Measurements from ENCODE around the gene CENPH. TPM values are rescaled to one million over a fixed set of nuclear protein-coding genes. Genes with fewer than 3 reads are reported as not detected.
A peak's percentile ranks its signal among the peaks of the same experiment; 100 is the strongest.
"Not testable (repeated sequence)": the region's sequence is repeated elsewhere in the genome, so short reads cannot be mapped to it uniquely, and the experiment has no call there.

CENPH gene
- total RNA-seq, 1 donor from 2014 or later = 32.3 TPM

- DNase-seq (ENCODE audit: low spot score) = no peak
- Mint-ChIP-seq H3K36me3 (ENCODE audit: low read depth) (peaks cover 35% of the 10 kb centered on the region), H3K27ac (peak overlapping the region; percentile 83), H3K4me3 (peak overlapping the region; percentile 90), H3K27me3 (ENCODE audit: insufficient read depth) (no peaks in the 10 kb centered on the region), H3K4me1 (ENCODE audit: low read depth) (peaks cover 49% of the 10 kb centered on the region), H3K9me3 (no peaks in the 10 kb centered on the region)
- intact Hi-C loops (cut with micrococcal nuclease) = loop anchor here (1.0 kb wide), 7 partner anchors 7 to 201 kb away; partner anchors contain the start of genes AK6, CDK7, CENPH and RAD17
Observed at GRCh38 chr5:69167929-69168328, 21.5 kb upstream of the CENPH start.

GRCh38 chr5:69170495-69170894, 18.9 kb upstream of the CENPH start:
- Mint-ChIP-seq H3K9me3 (no peaks in the 10 kb centered on the region), H3K27me3 (ENCODE audit: insufficient read depth) (no peaks in the 10 kb centered on the region), H3K36me3 (ENCODE audit: low read depth) (peaks cover 57% of the 10 kb centered on the region), H3K27ac (no peak overlapping the region), H3K4me3 (no peak overlapping the region), H3K4me1 (ENCODE audit: low read depth) (peaks cover 54% of the 10 kb centered on the region)
- intact Hi-C loops (cut with micrococcal nuclease) = no loop called here
- DNase-seq (ENCODE audit: low spot score) = no peak

GRCh38 chr5:69170969-69171368, 18.4 kb upstream of the CENPH start:
- no peak for DNase-seq (ENCODE audit: low spot score)
- intact Hi-C loops (cut with micrococcal nuclease) = no loop called here
- Mint-ChIP-seq H3K9me3 (no peaks in the 10 kb centered on the region), H3K27me3 (ENCODE audit: insufficient read depth) (no peaks in the 10 kb centered on the region), H3K27ac (no peak overlapping the region), H3K36me3 (ENCODE audit: low read depth) (peaks cover 58% of the 10 kb centered on the region), H3K4me1 (ENCODE audit: low read depth) (peaks cover 54% of the 10 kb centered on the region), H3K4me3 (no peak overlapping the region)

- DNase-seq (ENCODE audit: low spot score); H3K4me1 Mint-ChIP-seq (ENCODE audit: low read depth); H3K4me3 Mint-ChIP-seq; intact Hi-C loops (cut with micrococcal nuclease); H3K9me3 Mint-ChIP-seq; H3K27ac Mint-ChIP-seq; H3K27me3 Mint-ChIP-seq (ENCODE audit: insufficient read depth); H3K36me3 Mint-ChIP-seq (ENCODE audit: low read depth): not testable (repeated sequence)
Observed at GRCh38 chr5:69181659-69182293, 7.6 kb upstream of the CENPH start.

GRCh38 chr5:69184621-69185020, 4.8 kb upstream of the CENPH start:
- DNase-seq (ENCODE audit: low spot score) = no peak
- intact Hi-C loops (cut with micrococcal nuclease) = no loop called here

GRCh38 chr5:69187342-69187741, 2.0 kb upstream of the CENPH start:
- no peak for DNase-seq (ENCODE audit: low spot score)
- Mint-ChIP-seq H3K36me3 (ENCODE audit: low read depth) (peaks cover 2% of the 10 kb centered on the region), H3K27ac (no peak overlapping the region), H3K9me3 (no peaks in the 10 kb centered on the region), H3K27me3 (ENCODE audit: insufficient read depth) (no peaks in the 10 kb centered on the region), H3K4me3 (peak overlapping the region; percentile 33), H3K4me1 (ENCODE audit: low read depth) (peaks cover 16% of the 10 kb centered on the region)
- intact Hi-C loops (cut with micrococcal nuclease) = no loop called here

More at GRCh38 chr5:69184621-69185020, 4.8 kb upstream of the CENPH start:
- Mint-ChIP-seq H3K4me3 (no peak overlapping the region), H3K4me1 (ENCODE audit: low read depth) (peaks cover 8% of the 10 kb centered on the region), H3K36me3 (ENCODE audit: low read depth) (no peaks in the 10 kb centered on the region), H3K27ac (no peak overlapping the region), H3K9me3 (no peaks in the 10 kb centered on the region), H3K27me3 (ENCODE audit: insufficient read depth) (no peaks in the 10 kb centered on the region)

- intact Hi-C loops (cut with micrococcal nuclease) = loop anchor here (1.0 kb wide), 6 partner anchors 21 to 181 kb away; partner anchors contain the start of genes AK6, CCDC125, CCNB1 and CDK7
- Mint-ChIP-seq H3K36me3 (ENCODE audit: low read depth) (peaks cover 2% of the 10 kb centered on the region), H3K27me3 (ENCODE audit: insufficient read depth) (no peaks in the 10 kb centered on the region), H3K4me1 (ENCODE audit: low read depth) (peaks cover 16% of the 10 kb centered on the region), H3K9me3 (no peaks in the 10 kb centered on the region), H3K4me3 (peak overlapping the region; percentile 94), H3K27ac (peak overlapping the region; percentile 98)
- no peak for DNase-seq (ENCODE audit: low spot score)
Observed at GRCh38 chr5:69188811-69189161, 597 bp upstream of the CENPH start.

- no peak for DNase-seq (ENCODE audit: low spot score)
- no peaks in the 10 kb centered on the region for H3K27me3 Mint-ChIP-seq (ENCODE audit: insufficient read depth)
- intact Hi-C loops (cut with micrococcal nuclease) = no loop called here
- H3K27ac Mint-ChIP-seq = no peak overlapping the region
- no peaks in the 10 kb centered on the region for H3K4me1 Mint-ChIP-seq (ENCODE audit: low read depth)
- no peak overlapping the region for H3K4me3 Mint-ChIP-seq
- peaks cover 19% of the 10 kb centered on the region for H3K36me3 Mint-ChIP-seq (ENCODE audit: low read depth)
- H3K9me3 Mint-ChIP-seq = no peaks in the 10 kb centered on the region
Observed at GRCh38 chr5:69202497-69202896, 13.1 kb downstream of the CENPH start.

GRCh38 chr5:69206528-69207190, 17.3 kb downstream of the CENPH start:
- Mint-ChIP-seq H3K9me3 (no peaks in the 10 kb centered on the region), H3K27me3 (ENCODE audit: insufficient read depth) (no peaks in the 10 kb centered on the region), H3K36me3 (ENCODE audit: low read depth) (peaks cover 9% of the 10 kb centered on the region), H3K4me1 (ENCODE audit: low read depth) (peaks cover 1% of the 10 kb centered on the region), H3K27ac (no peak overlapping the region), H3K4me3 (no peak overlapping the region)
- DNase-seq (ENCODE audit: low spot score) = no peak
- intact Hi-C loops (cut with micrococcal nuclease) = no loop called here

- Mint-ChIP-seq H3K9me3 (no peaks in the 10 kb centered on the region), H3K27ac (no peak overlapping the region), H3K4me1 (ENCODE audit: low read depth) (peaks cover 6% of the 10 kb centered on the region), H3K4me3 (no peak overlapping the region), H3K36me3 (ENCODE audit: low read depth) (peaks cover 4% of the 10 kb centered on the region), H3K27me3 (ENCODE audit: insufficient read depth) (no peaks in the 10 kb centered on the region)
- no peak for DNase-seq (ENCODE audit: low spot score)
- intact Hi-C loops (cut with micrococcal nuclease) = no loop called here
Observed at GRCh38 chr5:69209602-69210001, 20.2 kb downstream of the CENPH start.

GRCh38 chr5:69211200-69211599, 21.8 kb downstream of the CENPH start:
- Mint-ChIP-seq H3K4me3 (no peak overlapping the region), H3K4me1 (ENCODE audit: low read depth) (peaks cover 6% of the 10 kb centered on the region), H3K9me3 (no peaks in the 10 kb centered on the region), H3K36me3 (ENCODE audit: low read depth) (peaks cover 8% of the 10 kb centered on the region), H3K27me3 (ENCODE audit: insufficient read depth) (no peaks in the 10 kb centered on the region), H3K27ac (no peak overlapping the region)
- no peak for DNase-seq (ENCODE audit: low spot score)
- intact Hi-C loops (cut with micrococcal nuclease) = no loop called here

- intact Hi-C loops (cut with micrococcal nuclease) = no loop called here
- Mint-ChIP-seq H3K27me3 (ENCODE audit: insufficient read depth) (no peaks in the 10 kb centered on the region), H3K27ac (no peak overlapping the region), H3K36me3 (ENCODE audit: low read depth) (peaks cover 4% of the 10 kb centered on the region), H3K4me1 (ENCODE audit: low read depth) (peaks cover 9% of the 10 kb centered on the region), H3K9me3 (no peaks in the 10 kb centered on the region), H3K4me3 (no peak overlapping the region)
- no peak for DNase-seq (ENCODE audit: low spot score)
Observed at GRCh38 chr5:69212022-69212421, 22.6 kb downstream of the CENPH start.

- no peak overlapping the region for H3K4me3 Mint-ChIP-seq
- peaks cover 4% of the 10 kb centered on the region for H3K36me3 Mint-ChIP-seq (ENCODE audit: low read depth)
- peaks cover 12% of the 10 kb centered on the region for H3K4me1 Mint-ChIP-seq (ENCODE audit: low read depth)
- H3K9me3 Mint-ChIP-seq = no peaks in the 10 kb centered on the region
- DNase-seq (ENCODE audit: low spot score) = no peak
- no peaks in the 10 kb centered on the region for H3K27me3 Mint-ChIP-seq (ENCODE audit: insufficient read depth)
- intact Hi-C loops (cut with micrococcal nuclease) = no loop called here
- no peak overlapping the region for H3K27ac Mint-ChIP-seq
Observed at GRCh38 chr5:69213513-69214215, 24.3 kb downstream of the CENPH start.
